GM21390 (cell line): ENCODE measurements around the gene PCBP3.

ENCODE experiments used
- ATAC-seq: cut with Tn5 transposase; IDR thresholded peaks from one replicate; pipeline ENCODE4 v1.9.1; 2021; ENCODE audit not compliant: unreplicated experiment

The PCBP3 gene

GRCh38 chr21:45985471-45986315, 342.2 kb downstream of the PCBP3 start:
- ATAC-seq: no peak

GRCh38 chr21:45986316-45987051, 343.0 kb downstream of the PCBP3 start:
- no peak for ATAC-seq

DNA sequence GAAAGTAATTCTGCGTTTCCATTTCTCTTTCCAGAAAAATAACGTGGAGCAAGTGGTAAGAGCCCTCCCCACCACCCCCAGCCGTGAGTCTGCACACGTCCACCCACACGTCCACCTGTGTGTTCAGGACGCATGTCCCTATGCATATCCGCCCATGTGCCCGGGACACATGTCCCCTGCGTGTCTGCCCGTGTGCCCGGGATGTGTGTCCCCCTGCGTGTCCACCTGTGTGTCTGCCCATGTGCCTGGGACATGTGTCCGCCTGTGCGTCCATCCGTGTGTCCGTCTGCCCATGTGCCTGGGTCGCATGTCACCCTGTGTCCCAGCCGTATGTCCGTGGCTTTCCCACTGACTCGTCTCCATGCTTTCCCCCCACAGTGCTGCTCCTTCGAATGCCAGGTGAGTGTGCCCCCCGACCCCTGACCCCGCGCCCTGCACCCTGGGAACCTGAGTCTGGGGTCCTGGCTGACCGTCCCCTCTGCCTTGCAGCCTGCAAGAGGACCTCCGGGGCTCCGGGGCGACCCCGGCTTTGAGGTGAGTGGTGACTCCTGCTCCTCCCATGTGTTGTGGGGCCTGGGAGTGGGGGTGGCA, 343.7 kb downstream of the PCBP3 start:
- ATAC-seq: no peak

GRCh38 chr21:45988366-45989347, 345.1 kb downstream of the PCBP3 start:
- ATAC-seq: no peak

GRCh38 chr21:45989355-45990048, 346.0 kb downstream of the PCBP3 start:
- no peak for ATAC-seq

GRCh38 chr21:45990049-45990711, 346.7 kb downstream of the PCBP3 start:
- ATAC-seq: no peak

GRCh38 chr21:45990741-45991605, 347.4 kb downstream of the PCBP3 start:
- no peak for ATAC-seq

DNA sequence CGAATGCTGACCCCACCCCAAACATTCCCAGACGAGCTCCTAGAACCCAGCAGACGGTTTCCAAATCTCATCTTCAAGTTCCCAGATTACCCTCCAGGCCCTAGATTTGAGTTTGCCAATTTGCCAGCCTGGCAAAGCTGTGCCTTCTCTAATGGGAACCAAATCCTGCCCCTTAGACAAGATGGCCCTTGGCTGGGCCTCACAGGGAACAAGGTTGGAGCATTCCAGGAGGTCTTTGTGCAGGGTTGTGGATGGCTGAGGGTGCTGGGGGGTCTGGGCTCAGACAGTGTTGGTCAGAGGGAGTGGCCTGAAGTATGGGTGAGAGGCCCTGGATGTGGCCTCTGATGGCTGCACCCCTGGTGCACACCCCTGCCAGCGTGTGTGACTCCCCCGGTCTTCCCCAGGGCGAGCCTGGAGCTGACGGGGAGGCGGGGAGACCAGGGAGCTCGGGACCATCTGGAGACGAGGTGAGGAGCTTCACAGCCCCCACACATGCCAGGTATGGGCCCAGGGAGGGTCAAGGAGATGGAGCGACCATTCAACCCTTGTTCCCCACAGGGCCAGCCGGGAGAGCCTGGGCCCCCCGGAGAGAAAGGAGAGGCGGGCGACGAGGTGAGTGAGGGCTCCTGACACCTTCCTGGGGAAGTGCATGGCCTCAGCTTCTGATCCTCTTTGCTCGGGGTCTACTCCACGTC, 348.2 kb downstream of the PCBP3 start:
- no peak for ATAC-seq
